GF-D8 (cell line): ENCODE results near the gene KCNT1.

ENCODE experiments used
- DNase-seq: peaks from one replicate; lab custom pipeline; 2025; lab: John Stamatoyannopoulos, UW

Gene KCNT1

DNA sequence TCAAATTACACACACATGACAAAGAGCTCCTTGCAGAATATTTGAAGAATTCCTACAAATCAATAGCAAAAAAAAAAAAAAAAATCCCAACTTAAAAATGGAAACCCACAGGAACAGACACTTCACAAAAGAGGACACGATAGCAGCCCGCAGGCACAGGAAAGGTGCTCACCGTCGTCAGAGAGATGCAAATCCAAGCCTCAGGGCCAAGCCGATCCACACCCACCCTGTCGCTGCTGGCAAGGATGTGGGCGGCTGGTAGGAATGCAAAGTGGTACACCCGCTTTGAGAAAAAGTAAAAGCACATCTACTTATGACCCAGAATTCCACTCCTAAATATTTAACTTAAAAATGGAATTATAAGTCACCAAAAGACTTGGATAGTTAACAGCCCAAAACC, 28.0 kb upstream of the KCNT1 start:
- DNase-seq, result no peak

DNA sequence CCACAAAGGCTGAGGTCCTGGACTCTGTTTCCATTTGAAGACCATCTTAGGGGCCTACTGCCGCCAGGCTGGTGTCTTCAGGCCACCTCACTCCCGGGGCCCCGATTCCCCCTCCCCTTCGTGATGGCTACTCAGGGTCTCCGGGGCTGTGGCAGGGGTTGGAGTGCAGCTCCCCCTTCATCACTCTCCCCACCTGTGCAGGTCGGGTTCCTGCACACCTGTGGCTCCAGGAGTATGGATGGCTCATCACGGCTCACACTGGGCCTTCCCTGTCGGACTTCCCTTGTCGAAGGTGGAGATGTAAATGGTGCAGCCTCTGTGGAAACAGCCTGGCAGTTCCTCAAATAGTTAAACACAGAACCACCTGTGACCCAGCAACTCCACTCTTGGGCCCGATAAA, 27.0 kb upstream of the KCNT1 start:
- no peak for DNase-seq

DNA sequence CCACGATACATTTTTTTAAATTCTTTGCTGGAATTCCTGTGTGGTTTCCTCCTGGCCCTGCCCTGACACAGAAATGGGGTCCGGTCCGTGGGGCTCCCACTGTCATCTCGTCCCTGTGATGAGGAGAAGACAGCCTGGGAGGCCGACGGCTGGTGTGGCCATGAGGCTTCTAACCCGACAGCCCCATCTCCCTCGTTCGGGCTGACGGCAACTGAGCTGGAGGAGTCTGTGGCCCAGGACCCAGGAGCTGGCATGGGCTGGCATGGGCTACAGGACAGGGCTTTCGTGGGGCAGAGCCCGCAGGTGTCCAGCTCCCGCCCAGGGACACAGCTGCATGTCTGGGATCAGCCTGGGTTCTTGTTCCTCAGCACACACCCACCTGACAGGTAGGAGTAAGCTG, 25.1 kb upstream of the KCNT1 start:
- no peak for DNase-seq

- no peak for DNase-seq
These were observed 24.3 kb upstream of the KCNT1 start for GRCh38 chr9:135677641-135678168.

DNA sequence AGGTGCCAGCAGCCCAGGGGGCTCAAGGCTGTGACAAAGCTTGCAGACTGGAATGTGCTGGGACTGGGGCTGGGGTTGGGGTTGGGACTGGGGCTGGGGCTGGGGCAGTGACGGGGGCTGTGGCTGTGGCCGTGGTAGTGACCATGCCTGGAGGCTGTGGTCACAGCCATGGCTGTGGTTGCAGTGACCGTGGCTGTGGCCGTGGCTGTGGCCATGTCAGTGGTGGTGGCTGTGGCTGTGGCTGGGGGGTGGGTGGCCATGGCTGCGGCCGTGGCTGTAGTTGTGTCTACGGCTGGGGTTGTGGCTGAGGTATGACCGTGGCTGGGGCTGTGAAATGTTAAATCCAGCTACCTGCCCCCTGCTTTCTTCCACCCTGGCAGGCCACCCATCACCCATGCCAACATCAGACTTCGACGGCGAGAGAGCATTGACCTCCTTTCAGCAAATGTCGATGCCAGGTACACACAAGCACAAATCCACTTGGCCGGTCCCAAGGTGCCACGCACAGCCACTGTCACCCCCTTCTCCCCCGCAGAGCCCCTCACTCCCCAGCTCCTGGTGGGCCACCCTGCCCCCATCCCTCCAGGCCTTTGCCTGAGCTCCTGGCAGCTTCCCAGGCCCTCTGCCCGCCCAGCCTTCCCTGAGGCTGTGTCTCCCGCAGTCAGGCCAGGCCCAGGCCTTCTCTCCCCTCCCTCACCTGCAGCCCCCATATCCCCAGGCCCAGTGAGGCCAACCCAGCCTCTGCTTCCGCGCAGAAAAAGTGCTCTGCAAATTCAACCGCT, 23.6 kb upstream of the KCNT1 start:
- DNase-seq, result no peak

- DNase-seq, result no peak
These were observed 21.9 kb upstream of the KCNT1 start for GRCh38 chr9:135680056-135680455.

DNA sequence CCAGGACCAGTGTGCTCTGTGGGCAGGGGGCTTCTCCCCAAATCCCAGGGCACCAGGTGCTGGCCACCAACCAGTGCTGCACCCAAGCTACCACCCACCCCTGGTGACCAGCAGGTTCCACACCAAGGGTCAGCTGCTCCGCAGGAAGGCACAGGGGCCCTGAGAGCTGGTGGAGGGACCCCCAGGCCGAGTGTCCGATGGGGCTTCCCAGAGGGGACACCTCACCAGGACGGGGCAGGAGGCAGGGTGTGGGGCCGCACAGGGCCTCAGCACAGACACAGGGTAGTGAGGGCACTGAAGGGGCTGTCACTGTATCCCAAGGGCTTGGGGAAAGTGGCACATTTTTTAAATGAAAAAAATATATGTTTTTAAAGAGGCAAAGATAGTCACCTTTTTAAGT, 20.8 kb upstream of the KCNT1 start:
- DNase-seq, result no peak

DNA sequence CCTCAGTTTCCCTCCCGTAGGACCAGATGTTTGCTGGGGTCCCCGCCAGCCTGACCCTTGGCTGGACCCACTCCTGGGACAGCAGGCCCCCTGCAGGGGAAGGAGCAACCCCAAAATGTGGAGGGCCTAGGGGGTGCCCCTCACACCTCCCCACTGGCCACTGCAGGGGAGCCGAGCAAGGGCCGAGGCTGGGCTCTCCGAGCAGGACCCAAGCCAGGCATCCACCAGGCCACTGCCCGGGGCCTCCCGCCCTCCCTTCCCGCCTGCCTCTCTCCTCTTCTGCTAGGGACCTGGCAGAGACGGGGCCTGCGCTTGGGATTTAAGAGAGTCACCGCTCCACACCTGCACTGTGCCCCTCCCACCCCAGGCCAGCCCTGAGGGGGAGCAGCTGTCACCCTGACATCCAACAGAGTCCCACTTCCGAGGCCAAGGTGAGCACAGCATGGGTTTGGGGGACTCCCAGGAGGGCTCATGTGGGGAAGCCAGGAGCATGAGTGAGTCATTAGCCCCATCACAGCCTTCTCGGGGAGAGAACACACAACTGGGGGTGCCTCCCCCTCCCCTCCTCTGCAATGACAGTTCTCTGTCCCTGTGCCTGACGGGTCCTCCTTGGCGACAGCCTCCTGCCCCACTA, 18.5 kb upstream of the KCNT1 start:
- DNase-seq, result no peak

- no peak for DNase-seq
These were observed 17.3 kb upstream of the KCNT1 start for GRCh38 chr9:135684691-135685090.

DNA sequence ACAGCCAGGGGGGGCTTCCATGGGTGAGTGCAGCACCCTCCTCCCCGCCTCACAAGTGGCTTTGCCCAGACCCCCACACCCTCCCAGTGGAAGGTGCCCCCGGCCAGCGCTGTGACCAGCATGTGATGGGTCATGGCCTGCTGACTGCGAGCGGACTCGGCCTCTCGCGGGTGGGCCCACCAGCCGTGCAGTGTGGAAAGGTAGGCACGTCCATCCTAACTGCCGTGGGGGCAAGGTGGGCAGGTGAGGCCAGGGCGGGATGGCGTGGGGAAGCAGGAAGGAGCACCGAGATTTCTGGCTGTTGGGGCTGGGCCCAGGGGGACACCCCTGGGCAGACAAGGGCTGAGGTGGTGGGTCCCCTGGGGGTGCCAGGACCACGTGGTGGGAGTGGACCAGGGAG, 14.8 kb upstream of the KCNT1 start:
- DNase-seq, result no peak

DNA sequence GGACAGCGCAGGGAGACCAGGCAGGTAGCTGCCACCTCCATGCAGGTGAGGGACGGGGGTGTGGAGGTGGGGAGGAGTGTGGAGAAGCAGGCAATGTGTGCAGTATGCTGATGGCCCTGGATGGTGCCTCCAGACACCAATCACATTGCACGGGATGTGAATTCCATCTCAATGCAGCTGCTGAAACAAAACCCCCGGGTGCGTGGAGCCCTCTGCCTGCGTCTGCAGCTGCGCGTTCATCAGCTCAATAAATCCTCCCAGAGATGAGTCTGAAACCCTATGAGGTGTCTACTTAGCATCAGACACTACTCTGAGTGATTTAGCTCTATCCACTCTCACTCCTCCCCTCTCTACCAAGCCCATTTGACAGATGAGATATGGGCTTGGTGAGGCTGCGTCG, 13.0 kb upstream of the KCNT1 start:
- no peak for DNase-seq

DNA sequence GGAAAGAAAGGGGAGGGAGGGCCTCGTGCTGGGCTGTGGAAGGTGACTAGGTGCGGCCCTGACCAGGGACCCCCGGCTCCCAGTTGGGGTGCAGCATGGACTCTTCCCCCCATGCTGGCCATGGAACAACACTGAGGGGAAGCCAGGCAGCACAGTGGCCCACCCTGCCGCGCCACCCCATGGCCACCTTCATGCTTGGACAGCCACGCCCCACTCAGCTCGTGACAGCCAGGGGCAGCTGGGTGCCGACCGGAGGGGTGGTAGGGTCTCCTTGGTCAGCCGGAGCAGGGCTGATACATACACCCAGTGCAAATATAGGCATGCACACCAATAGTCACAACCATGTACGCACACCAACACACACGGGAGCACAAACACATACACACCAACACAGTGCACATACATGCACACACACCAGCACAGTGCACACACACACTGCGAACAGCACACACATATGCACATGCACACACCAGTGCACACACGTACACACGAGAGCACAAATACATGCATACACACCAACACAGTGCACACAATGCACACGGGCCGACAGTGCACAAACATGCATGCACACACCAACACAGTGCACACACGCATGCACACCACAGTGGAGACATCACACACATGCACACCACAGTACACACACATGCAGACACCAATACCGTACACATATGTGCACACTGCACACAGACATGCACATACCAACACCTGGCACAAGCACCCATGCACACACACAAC, 11.0 kb upstream of the KCNT1 start:
- no peak for DNase-seq

- DNase-seq, result no peak
These were observed 9.6 kb upstream of the KCNT1 start for GRCh38 chr9:135692410-135692809.

DNA sequence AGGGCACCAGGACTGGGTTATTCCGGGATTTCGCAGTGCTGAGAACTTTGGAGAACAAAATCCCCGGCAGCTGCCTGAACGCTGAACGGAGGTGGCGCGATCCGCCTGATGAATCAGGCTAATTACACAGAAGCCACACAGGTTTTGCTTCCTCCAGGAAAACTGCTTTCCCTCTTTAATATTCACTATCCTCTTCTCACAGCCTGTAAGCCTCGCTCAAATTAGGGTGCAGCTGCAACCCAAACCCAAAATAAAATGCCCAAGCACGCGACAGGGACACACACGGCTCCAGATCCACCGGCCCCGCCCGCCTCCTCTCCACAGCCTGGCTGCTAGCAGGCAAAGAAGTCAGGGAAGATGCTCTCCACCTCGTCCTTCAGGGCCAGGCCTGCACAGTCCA, 8.7 kb upstream of the KCNT1 start:
- DNase-seq, result no peak

GRCh38 chr9:135693771-135694170, 8.2 kb upstream of the KCNT1 start:
- no peak for DNase-seq

DNA sequence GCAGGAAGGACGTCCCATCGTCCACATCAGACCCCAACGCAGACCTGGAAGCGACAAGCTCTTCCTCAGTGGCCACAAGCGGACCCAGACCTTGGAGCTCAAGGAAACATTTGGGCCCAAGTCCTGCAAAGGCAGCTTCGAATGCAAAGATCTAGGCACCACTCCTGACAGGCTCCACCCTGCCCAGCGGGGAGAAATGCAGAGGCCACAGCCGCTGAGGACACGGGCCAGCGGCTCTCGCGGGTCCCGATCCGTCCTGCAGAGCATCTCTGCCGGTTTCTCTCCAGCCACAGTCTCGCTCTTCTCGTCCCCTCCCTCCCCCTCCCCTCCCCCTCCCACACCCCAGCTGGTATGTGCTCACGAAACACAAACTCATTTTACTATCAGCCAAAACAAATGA, 7.6 kb upstream of the KCNT1 start:
- no peak for DNase-seq

- DNase-seq, result no peak
These were observed 6.9 kb upstream of the KCNT1 start for GRCh38 chr9:135695036-135695435.

DNA sequence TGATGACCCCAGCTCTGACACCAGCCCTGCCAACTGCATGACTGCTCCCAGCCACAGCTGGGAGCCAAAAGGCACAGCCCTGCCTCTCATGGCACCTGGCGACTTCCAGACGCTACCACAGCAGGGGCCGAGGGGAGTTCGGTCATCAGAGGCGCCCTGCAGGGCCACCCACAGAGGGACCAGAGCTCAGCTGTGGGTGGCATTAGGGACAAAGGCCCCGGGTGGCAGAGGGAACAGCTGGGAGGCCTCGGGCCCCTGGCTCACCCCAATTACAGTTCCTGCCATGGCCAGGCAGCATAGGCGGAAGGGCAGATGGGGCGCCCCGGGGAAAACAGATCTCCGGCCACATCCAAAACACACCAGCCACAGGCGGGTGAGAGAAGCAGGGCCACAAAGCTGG, 6.3 kb upstream of the KCNT1 start:
- DNase-seq, result no peak

DNA sequence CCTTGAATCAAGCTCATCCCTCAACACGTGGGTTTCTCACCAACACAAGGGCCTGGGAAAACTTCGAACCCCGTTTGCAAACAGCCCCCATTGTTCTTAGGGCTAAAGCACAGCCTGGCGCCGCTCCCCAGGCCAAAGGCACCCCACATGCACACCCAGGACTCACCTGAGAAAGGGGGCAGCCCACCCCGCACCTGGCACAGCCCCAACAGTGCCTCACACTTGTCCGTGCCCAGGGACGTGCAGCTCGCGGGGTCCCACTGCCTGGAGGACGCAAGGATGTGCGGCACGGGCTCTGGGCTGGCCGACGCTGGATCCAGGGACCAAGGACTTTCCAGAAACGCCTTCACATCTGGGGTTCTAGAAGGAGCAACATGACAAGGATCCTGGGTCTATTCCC, 5.5 kb upstream of the KCNT1 start:
- DNase-seq, result no peak

DNA sequence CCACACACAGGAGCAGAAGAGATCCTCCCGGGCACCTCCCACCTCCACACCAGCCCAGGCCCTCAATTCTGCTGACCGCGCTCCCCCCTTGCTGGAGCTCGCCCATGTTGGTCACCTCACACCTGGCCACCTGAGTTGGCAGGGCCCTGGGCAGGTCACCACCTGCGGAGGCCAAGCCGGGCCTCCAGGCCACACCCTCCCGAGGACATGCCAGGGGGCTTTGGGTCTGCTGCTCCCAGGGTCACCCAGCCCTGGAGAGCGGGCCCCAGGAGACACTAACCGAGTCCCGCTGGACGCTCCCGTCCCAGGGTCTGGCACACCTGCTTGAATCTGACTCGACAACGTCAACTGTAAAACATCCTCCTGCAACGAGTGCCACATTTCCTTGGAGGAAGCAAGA, 4.8 kb upstream of the KCNT1 start:
- DNase-seq, result no peak

DNA sequence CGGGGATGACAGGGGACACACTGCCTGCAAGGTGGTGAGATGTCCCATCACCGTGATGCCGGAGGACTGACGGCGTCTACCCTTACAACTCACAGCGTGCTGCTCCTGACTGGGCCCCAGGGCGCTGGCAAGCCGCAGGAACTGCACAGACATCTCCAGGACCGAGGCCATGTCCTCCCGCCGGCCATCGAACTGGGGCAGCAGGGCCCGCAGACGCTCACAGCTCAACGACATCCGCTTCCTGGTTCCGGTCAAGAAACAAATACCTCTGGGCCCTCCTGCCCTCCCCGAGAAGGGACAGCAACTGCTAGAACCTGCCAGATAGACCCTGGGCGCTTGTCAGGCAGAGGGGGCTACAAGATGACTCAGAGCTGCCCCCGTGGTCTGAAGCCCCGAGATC, 3.7 kb upstream of the KCNT1 start:
- no peak for DNase-seq

DNA sequence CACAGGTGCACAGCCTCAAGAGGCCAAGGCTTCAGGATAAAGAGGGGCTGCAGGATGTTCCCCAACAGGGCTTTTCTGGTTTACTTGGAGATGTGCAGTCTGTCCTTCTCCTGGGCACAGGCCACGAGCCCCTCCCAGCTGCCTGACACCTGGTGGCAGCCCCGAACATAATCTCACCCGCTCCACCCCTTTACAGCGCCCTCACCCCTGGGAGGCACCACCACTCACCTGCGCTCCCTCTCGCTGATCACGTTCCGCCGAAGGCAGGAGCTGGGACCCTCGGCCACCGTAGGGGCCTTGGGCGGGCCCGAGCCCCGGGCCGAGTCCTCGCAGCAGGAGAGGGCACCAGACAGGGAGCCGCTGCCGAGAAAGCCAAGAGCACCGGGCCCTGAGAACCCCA, 3.2 kb upstream of the KCNT1 start:
- DNase-seq, result no peak

- no peak for DNase-seq
These were observed 2.5 kb upstream of the KCNT1 start, which contains the start of gene SOHLH1 for GRCh38 chr9:135699440-135699839. Gene SOHLH1, minus strand, starts transcription at chr9:135699481. Its CDS starts 14 bp downstream, at chr9:135699467.
